Heart right ventricle (tissue), 16 donors: ENCODE measurements around the gene TMEM151B. TPM values are rescaled to one million over a fixed set of nuclear protein-coding genes. Genes with fewer than 3 reads are reported as not detected.

Experiments
- ATAC-seq, 8 donors: fragments of 200-7000 bp; cut with Tn5 transposase; one replicate each; pipeline ENCODE4 v1.9.1; 2020; ENCODE audit warnings: mild to moderate bottlenecking in 8 of 8, moderate library complexity in 8 of 8, moderate number of reproducible peaks in 1 of 8
- DNase-seq, 2 donors: peaks; one replicate each; pipeline ENCODE4 v3.0.0-alpha.2; 2020
- H3K27ac ChIP-seq, 10 donors: fragments of 200-600 bp; sonication (generic) in 2 of 10; one replicate each; pipeline versions ENCODE4 v1.5.0 to v1.8.0; 2020 to 2022; ENCODE audit warnings: mild to moderate bottlenecking in 3 of 10
- H3K27me3 ChIP-seq, 7 donors: fragments of 200-600 bp; one replicate each; pipeline ENCODE4 v1.8.0; 2021 to 2022; ENCODE audit warnings: mild to moderate bottlenecking in 2 of 7
- H3K36me3 ChIP-seq, 9 donors: fragments of 200-600 bp; sonication (generic) in 1 of 9; one replicate each; pipeline versions ENCODE4 v1.5.0 to v1.8.0; 2020 to 2022; ENCODE audit warnings: mild to moderate bottlenecking in 2 of 9
- H3K4me1 ChIP-seq, 9 donors: fragments of 200-600 bp; sonication (generic) in 1 of 9; one replicate each; pipeline versions ENCODE4 v1.5.0 to v1.8.0; 2020 to 2022; ENCODE audit warnings: mild to moderate bottlenecking in 4 of 9
- H3K4me3 ChIP-seq, 10 donors: fragments of 200-600 bp; sonication (generic) in 2 of 10; one replicate each; pipeline versions ENCODE4 v1.5.0 to v1.8.0; 2020 to 2022; ENCODE audit warnings: mild to moderate bottlenecking in 7 of 10, moderate library complexity in 2 of 10
- H3K9me3 ChIP-seq, 11 donors: fragments of 200-600 bp in 10 of 11; sonication (generic) in 2 of 11; one replicate each; pipeline versions ENCODE4 v1.5.0 to v1.8.0; 2013 to 2022; ENCODE audit warnings: mild to moderate bottlenecking in 2 of 11, control low read depth in 1 of 11, moderate library complexity in 1 of 11
- WGBS, 2 donors: extraction: QIAGEN DNeasy Blood & Tissue Kit; methylation state at CpG; one replicate each; pipeline ENCODE4 v1.1.7; 2013; ENCODE audit warnings: inconsistent platforms in 1 of 2; 5-methylcytosine and 5-hydroxymethylcytosine counted together
- intact Hi-C, 10 donors: fragments of 100-400 bp; cut with DNase I; formaldehyde crosslinking; loops; one replicate each; pipeline versions ENCODE4 v1.11.1 to v1.14.2; 2022
- polyA plus RNA-seq, 2 donors: library from polyadenylated mRNA; stranded (reverse); fragments of 200-250 nt; gene quantifications; one replicate each; pipeline ENCODE4 v1.2.3, GENCODE V29; 2013
- total RNA-seq, 10 donors: library from RNA; stranded (reverse); fragmentation: NEBNext Ultra II Directional in 3 of 10; extraction: Animal tissue kit (Norgen Biotek cat#: 25700) in 3 of 10; gene quantifications; one replicate each; pipeline versions ENCODE4 v1.2.1 to v1.2.4, GENCODE V29; 2021 to 2023
- TF ChIP-seq, protein P1 (sequence below), 9 donors: fragments of 200-600 bp; sonication (generic) in 2 of 9; IDR thresholded peaks; one replicate each; pipeline versions ENCODE4 v1.5.0 to v1.8.0; 2021 to 2022; ENCODE audit warnings: antibody characterized with exemption in 9 of 9, mild to moderate bottlenecking in 5 of 9, moderate library complexity in 1 of 9
- donor health status: Arrhythmogenic right ventricular cardiomyopathy.
- donor health status: ischemic (EF 13 %, LVEDD 7.1; RV severe dilation, severe dysfunction).
- donor health status: healthy with polysubstance abuse.
- donor health status: DM: no; HTN: yes; CAD: no.
- donor health status: DM: no; HTN: no; CAD: no.
- donor health status: ischemic (EF 25% LVEDD 6.9; RV normal size, moderate dysfunction).
- donor health status: ischemic (EF 25% LVEDD 5.7; RV mildly dilated, moderate dysfunction).
- donor health status: healthy.
- donor health status: DM: yes; HTN: yes; CAD: no.
- donor health status: Ischemic cardiomyopathy.
- donor health status: ischemic (EF 35%, LVEDD 5.7; RV mildly dilated, moderate dysfunction).
- donor health status: nonischemic (EF 11% LVEDD 7.7; RV severe dilation, severe dysfunction).
- donor health status: DM: yes; HTN: yes; CAD: no.
- donor health status: PGD.
- donor health status: ischemic (EF 29% LVEDD 5.4; RV normal size, mild dysfunction).
- donor health status: nonischemic (EF 23%, LVEDD 6.1; RV moderate dilation, normal function).

Gene TMEM151B
- total and polyA plus RNA-seq, 12 donors, result 0.09 to 2.2 (median 0.43) TPM; not detected in 4

DNA sequence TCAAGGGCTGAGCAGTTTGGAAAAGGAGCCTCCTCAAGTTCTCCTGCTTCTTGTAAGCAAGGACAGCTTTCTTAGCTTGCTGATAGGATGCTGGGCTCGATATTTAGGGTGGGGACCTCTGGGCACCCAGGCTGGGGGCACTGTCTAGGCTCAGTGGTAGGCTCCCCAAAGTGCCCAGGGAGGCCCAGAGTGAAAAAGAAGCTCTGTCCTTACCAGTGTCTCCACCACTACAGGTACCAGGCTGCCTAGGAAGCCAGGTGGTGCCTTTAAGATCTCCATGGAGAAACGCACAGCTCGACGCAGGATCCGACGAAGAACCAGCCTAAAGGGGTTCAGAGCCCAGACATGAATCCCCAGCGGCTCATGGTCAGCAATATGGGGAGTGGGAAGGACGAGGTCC, 36.5 kb downstream of the TMEM151B start:
- H3K27me3 ChIP-seq, result no peaks in the 10 kb centered on the region
- TF ChIP-seq, protein P1, sequence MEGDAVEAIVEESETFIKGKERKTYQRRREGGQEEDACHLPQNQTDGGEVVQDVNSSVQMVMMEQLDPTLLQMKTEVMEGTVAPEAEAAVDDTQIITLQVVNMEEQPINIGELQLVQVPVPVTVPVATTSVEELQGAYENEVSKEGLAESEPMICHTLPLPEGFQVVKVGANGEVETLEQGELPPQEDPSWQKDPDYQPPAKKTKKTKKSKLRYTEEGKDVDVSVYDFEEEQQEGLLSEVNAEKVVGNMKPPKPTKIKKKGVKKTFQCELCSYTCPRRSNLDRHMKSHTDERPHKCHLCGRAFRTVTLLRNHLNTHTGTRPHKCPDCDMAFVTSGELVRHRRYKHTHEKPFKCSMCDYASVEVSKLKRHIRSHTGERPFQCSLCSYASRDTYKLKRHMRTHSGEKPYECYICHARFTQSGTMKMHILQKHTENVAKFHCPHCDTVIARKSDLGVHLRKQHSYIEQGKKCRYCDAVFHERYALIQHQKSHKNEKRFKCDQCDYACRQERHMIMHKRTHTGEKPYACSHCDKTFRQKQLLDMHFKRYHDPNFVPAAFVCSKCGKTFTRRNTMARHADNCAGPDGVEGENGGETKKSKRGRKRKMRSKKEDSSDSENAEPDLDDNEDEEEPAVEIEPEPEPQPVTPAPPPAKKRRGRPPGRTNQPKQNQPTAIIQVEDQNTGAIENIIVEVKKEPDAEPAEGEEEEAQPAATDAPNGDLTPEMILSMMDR (IDR thresholded peaks at IDR 0.05), result no peak
- no peak for DNase-seq
- peaks cover 0 to 100% (median 78%) of the 10 kb centered on the region in 9 donors for H3K36me3 ChIP-seq
- peaks cover 0 to 20% (median 4%) of the 10 kb centered on the region in 9 donors for H3K4me1 ChIP-seq
- WGBS, 2 donors, result 93 to 95% methylated on average over 8 of the region's 8 CpGs
- no peak overlapping the region for H3K27ac ChIP-seq
- intact Hi-C loops, result loop anchor here in 1 of 10 donors (5.0 kb wide), 1 partner anchor 39 kb away; the partner anchor contains the start of gene NFKBIE
- H3K9me3 ChIP-seq, result no peaks in the 10 kb centered on the region
- no peak for ATAC-seq
- no peak overlapping the region for H3K4me3 ChIP-seq

DNA sequence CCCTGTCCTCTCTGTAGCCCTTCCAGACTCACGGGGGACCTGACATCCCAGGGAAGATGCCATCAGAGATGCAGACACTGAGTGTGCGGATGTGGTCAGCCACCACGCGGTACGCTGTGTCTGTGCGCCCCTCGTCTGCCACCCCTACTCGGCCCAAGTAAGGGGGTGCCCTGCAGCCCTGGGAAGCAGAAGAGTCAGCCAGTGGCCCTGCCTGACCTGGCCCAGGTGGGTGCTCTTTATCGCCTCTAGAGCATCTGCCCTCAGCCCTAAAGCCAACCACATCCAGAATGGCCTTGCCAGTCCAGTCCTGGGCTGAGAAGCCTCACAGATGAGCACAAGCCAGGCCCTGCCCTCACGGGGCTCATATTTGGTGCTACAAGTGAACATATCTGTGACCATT, 37.0 kb downstream of the TMEM151B start:
- H3K4me1 ChIP-seq, result peaks cover 0 to 25% (median 9%) of the 10 kb centered on the region in 9 donors
- intact Hi-C loops, result loop anchor here in 1 of 10 donors (5.0 kb wide), 1 partner anchor 40 kb away; the partner anchor contains the start of gene NFKBIE
- TF ChIP-seq, protein P1 (IDR thresholded peaks at IDR 0.05), result no peak
- no peak overlapping the region for H3K4me3 ChIP-seq
- ATAC-seq (no peak), DNase-seq (no peak)
- no peak overlapping the region for H3K27ac ChIP-seq
- no peaks in the 10 kb centered on the region for H3K9me3 ChIP-seq
- H3K27me3 ChIP-seq, result no peaks in the 10 kb centered on the region
- H3K36me3 ChIP-seq, result peaks cover 0 to 98% (median 74%) of the 10 kb centered on the region in 9 donors
- 95 to 97% methylated on average over 10 of the region's 10 CpGs for WGBS, 2 donors

DNA sequence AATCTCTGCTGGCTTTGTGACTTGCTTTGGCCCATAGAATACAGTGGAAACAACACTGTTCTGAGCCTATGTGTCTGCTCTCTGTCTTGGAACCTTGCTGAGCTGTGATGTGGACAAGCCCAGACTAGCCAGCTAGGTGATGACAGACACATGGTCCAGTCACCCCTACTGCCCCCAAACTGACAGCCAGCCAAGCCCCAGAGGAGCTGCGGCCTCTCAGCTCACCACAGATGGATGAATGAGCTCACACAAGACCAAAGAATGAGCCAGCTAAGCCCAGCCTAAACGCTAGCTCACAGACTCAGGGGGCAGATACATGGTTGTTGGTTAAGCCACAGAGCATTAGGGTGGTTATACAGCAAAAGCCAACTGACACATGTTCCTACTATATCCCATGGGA, 38.8 kb downstream of the TMEM151B start:
- Histone ChIP-seq H3K4me3 (no peak overlapping the region), H3K9me3 (no peaks in the 10 kb centered on the region), H3K36me3 (peaks cover 0 to 79% (median 57%) of the 10 kb centered on the region in 9 donors), H3K27ac (peak overlapping the region in 3 of 10 donors; percentile 51 to 63 (median 53)), H3K27me3 (no peaks in the 10 kb centered on the region), H3K4me1 (peaks cover 0 to 30% (median 13%) of the 10 kb centered on the region in 9 donors)
- TF ChIP-seq, protein P1 (IDR thresholded peaks at IDR 0.05), result no peak
- DNase-seq, result peak; percentile 43 to 65
- intact Hi-C loops, result loop anchor here in 1 of 10 donors (5.0 kb wide), 1 partner anchor 42 kb away; the partner anchor contains the start of gene NFKBIE
- 41 to 52% methylated on average over 2 of the region's 2 CpGs for WGBS, 2 donors
- ATAC-seq, result peak; percentile 28 to 87 (median 71)

DNA sequence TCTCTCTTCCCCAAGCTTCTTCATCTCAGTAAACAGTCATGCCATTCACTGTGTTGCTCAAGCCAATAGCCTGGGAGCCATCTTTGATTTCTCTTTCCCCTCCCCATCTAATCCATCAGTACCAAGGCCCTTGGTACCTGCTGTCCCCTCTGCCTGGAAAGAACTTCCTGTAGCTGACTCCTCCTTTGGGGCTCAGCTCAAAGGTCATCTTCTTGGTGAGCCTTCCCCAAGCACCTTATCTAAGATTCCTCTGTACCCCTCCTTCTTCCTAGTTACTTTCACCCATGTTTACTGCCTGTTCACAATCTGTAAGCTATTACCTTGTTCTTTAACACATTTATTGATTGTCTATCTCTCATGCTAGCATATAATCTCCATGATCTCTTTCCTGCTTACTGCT, 39.4 kb downstream of the TMEM151B start:
- intact Hi-C loops, result loop anchor here in 2 of 10 donors (5.0 kb wide), 1 partner anchor 42 kb away; the partner anchor contains the start of gene NFKBIE (in 2 of the 2)
- TF ChIP-seq, protein P1 (IDR thresholded peaks at IDR 0.05), result no peak
- H3K36me3 ChIP-seq, result peaks cover 0 to 74% (median 52%) of the 10 kb centered on the region in 9 donors

More for the DNA sequence above, 39.4 kb downstream of the TMEM151B start:
- H3K4me1 ChIP-seq, result peaks cover 0 to 30% (median 13%) of the 10 kb centered on the region in 9 donors
- DNase-seq (no peak), ATAC-seq (no peak)
- H3K9me3 ChIP-seq, result no peaks in the 10 kb centered on the region
- no peaks in the 10 kb centered on the region for H3K27me3 ChIP-seq
- H3K4me3 ChIP-seq, result no peak overlapping the region
- peak overlapping the region in 2 of 10 donors; percentile 51 to 63 for H3K27ac ChIP-seq
